ENCODE results near the gene GFRA4.

DNA sequence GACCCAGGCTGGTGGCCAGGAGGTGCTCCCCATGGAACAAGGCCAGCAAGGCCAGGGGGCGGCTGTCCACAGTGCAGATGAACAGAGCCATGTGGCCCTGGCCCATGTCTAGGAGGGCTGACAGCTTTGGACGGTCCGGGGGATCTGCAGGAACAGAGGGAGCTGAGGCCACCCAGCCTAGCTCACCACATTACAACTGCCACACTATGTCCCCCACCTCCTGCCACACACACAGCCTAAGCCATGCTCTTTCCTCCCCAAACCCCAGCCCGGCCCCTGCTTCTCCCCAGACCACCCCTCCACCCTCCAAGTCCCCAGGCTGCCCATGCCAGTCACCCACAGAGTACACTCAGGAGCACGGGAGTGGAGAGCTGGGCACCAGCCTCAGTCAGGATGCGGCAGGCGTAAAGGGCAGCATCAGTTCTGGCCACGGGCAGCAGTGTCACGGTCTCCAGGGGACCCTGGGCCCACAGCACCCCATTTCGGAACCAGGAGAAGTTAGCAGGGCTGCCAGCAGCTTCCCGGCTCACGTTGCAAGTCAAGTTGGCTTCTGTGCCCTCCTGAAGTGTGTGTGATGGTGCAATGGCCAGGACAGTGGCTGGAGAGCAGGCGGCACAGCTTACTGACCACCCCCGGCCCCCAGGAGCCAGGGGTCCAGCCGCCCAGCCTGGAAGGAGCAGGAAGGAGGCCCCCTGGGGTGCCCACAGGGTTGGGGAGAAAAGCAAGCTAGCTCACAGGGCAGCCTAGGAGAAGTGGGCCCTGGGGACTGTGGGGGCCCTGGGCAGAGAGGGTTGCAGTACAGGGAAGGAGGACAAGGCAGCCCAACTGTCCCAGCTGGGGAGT is 33.8 kb upstream of the GFRA4 start:
- TF ChIP-seq CTCF (IDR thresholded peaks at IDR 0.05) (no peak), POLR2A (IDR thresholded peaks at IDR 0.05) (no peak), EP300 (IDR thresholded peaks at IDR 0.05) (no peak)

All from sigmoid colon (tissue), 4 donors.